Stimulated activated CD8-positive, alpha-beta memory T cell treated with anti-CD3 and anti-CD28 coated beads, Interleukin-7, amount 100 ng/mL, for 24 hours (primary cell): ENCODE results near the gene TUBA8.
"Not testable (repeated sequence)": the region's sequence is repeated elsewhere in the genome, so short reads cannot be mapped to it uniquely, and the experiment has no call there.

Experiments used
- DNase-seq: peaks from one replicate; pipeline ENCODE4 v3.0.0-alpha.2; 2020; ENCODE audit warnings: low read depth

The TUBA8 gene

DNA sequence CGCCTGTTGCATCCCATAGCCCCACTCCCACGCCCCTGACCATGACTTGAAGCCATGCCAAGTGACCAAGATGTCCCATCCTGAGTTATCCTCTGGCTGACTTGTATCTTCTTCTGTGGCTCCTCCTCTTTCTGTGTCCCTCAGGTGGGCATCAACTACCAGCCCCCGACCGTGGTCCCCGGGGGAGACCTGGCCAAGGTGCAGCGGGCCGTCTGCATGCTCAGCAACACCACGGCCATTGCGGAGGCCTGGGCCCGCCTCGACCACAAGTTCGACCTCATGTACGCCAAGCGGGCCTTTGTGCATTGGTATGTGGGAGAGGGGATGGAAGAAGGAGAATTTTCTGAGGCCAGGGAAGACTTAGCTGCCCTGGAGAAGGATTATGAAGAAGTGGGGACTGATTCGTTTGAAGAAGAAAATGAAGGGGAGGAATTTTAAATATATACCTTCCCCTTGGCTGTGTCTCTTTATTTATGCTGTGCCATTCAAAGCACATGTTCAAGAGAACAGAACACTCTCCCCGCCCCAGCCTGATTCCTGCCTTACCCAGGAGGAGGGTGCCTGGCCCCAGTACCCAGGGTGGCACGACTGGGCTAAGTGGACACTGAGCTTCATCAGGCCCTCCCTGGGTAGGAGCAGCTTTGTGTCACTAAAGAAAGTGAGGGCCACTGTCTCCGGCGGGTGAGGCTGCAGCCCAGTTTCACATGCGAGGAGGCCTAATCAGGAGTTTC, 20.3 kb downstream of the TUBA8 start:
- DNase-seq = no peak

DNA sequence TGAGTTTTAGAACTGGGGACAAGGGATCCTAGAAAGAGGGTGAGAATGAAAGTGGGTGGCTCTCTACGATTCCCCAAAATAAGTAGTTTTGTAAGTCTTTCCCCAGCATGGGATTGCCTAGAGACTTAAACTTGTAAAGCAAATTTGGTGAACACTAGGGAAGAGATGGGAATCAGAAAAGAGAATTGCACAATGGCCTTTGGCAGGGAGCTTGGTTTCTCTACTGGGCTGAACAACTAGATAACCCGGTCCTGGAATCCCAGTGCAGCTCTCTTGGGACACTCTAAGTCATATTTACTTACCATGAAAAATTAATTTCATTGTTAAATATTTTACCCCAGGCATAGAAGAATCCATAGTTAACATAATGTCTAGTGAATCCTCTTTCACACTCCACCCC, 22.8 kb downstream of the TUBA8 start:
- no peak for DNase-seq

DNA sequence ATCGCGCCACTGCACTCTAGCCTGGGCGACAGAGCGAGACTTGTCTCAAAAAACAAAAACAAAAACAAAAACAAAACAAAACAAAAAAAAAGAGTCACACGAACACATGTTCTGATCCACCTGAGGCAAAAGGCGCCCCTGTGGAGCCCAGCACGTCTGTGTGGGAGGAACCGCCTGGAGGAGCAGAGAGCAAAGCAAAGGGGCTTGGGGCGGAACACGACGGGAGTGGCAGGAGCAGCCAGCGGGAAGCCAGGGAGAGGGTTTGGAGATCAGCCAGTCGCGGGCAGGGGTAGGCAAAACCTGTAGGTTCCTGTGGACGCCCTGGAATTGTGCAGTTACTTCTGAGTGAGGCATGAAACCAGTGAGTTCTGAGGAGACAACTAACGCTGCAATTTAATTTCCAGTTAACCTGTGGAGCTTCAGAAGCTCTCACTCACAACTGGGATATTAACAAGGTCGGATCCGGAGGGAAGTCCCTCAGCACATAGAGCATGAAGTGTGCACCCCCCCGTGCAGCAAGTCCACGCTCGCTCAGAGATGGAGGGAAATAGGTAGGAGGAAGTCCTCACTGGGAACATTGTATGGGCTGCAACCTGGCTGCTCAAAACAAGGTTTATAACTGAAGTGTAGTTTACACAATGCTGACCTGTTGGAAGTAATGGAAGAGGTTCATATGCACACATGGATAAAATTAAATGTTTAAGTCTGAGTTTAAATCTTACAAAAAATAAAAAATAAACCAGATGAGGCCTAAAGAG, 26.1 kb downstream of the TUBA8 start:
- DNase-seq = no peak

DNA sequence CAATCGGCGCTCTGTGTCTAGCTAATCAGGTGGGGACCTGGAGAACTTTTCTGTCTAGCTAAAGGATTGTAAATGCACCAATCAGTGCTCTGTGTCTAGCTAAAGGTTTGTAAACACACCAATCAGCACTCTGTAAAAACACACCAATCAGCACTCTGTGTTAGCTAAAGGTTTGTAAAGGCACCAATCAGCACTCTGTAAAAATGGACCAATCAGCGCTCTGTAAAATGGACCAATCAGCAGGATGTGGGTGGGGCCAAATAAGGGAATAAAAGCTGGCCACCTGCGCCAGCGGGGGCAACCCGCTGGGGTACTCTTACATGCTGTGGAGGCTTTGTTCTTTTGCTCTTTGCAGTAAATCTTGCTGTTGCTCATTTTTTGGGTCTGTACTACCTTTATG, 30.4 kb downstream of the TUBA8 start:
- DNase-seq = not testable (repeated sequence)

DNA sequence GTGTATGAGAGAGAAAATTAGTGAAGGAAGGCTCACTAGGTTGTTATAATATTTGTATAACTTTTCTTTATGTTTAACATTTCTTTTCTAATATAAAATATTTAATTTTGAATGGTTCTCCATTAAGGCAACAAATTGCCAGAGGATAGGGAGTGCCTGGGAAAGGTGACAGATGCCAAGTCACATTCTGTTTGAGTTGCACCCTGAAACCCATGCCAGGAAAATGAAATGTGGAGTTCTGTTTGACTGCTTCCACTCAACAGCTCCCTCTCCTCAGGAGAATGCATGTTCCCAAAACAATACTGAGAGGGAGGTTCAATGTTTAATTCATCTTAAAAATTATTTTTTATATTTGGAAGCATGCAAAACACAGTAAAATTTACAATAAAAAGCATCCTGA, 33.5 kb downstream of the TUBA8 start:
- no peak for DNase-seq

DNA sequence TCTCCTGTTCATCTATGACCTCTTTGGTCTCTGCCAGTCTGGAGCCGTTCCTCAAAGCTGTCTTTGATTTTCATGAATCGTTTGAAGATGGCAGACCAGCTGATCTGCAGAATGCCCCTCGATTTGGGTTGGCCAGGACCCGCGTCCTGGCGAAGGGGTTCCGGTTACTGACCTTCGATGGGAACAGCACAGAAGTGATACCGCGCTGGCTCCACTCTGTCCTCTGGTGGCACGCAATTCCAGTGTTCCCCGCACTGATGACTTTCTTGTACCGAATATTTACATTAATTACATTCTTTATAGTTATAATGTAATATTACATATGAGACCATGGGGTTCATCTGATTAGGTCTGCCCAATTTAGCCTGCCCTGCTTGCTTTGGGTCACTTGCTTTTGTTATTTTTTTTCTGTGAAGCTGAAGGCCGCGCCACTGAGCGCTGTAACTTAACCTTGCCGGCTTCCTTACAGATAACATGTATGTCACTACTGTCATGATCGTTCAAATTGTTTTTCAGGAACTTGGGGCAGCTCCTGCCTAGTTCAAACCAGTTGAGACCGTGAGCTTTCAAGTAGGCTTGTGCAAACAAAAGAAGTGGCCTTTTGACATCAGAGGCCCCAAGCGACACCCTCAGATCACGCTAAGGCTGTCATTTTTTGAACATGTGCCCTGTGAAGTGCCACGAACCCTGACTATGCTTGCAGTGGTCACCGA, 35.2 kb downstream of the TUBA8 start:
- DNase-seq = no peak

DNA sequence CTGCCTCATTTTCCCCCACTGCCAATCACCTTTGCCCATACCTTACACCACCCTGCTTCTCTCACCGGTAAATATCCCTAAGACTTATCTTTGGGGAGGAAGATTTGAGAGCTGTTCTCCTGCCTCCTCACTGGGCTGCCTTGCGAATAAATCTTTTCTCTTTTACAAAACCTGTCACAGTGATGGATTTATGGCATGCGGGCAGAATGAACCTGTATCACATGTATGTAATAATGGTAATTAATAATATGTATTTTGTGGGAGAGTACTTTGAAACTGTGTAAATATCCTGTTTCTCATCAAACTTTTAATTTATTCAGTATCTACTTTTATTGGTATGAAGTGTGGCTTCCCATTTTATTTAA, 35.8 kb downstream of the TUBA8 start:
- no peak for DNase-seq

DNA sequence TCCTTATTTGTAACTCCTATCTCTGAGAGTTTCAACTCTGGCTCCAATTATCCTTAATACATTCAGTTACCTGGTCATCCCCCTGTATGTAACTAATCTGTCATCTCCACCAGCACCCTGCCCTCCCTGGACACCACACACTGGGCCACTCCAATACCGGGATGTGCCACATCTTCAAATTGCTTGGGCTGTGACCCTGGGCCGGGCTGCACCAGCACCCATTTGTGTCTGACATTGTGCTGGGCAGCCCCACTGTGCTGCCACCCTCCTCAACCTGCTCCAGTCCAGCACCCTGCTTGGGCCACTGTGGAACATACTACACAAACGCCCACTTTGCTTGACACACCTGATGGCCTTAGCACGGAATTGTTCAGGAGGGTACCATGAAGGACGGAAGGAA, 37.2 kb downstream of the TUBA8 start:
- DNase-seq = no peak

DNA sequence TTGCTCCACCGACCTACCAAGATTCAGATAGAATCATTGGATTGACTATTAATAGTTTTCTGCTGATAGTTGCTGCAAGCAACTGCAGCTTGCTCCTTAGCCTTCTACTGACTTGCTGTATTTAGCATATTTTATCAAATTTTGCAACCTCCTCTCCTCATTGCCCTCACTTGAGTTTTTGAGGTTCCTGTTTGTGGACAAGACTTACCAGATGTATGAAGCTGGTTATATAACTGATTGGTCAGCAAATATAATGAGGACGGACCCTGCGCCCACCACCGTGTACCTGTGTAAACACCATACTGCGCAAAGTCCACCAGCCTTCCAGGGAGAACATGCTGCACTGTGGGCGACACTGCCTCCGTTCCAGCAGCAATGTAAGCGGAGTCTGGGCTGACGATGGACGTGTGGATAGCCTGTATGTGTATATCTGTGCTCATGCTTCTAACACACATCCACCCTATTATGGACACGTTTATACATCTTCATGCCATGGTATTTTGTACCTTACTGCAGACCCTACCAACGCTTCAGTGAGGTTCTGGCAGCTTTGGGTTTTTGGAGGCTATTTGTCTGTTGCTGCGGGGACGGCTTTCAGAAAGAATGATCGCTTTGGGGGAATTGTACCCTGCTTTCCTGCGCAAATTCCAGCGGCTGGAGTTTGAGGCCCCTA, 37.8 kb downstream of the TUBA8 start:
- no peak for DNase-seq

DNA sequence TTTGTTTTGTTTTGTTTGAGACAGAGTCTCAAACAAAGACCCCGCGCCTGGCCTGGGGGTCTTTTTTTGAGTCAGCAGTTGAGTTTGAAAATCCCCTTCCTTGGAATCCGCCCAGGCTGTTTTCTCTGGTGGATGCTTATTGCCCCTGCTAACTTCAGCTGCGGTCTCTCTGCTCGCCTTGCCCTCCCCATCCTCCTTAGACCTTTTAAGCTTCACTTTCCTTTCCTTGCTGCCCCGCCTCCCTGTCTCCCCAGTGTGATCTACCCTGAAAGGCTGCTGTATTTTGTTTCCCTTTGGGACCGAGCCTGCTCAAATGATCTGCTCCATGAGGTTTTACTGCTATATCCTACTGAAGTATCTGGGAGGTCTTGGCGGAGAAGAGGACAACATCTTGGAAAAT, 41.9 kb downstream of the TUBA8 start:
- DNase-seq = no peak

DNA sequence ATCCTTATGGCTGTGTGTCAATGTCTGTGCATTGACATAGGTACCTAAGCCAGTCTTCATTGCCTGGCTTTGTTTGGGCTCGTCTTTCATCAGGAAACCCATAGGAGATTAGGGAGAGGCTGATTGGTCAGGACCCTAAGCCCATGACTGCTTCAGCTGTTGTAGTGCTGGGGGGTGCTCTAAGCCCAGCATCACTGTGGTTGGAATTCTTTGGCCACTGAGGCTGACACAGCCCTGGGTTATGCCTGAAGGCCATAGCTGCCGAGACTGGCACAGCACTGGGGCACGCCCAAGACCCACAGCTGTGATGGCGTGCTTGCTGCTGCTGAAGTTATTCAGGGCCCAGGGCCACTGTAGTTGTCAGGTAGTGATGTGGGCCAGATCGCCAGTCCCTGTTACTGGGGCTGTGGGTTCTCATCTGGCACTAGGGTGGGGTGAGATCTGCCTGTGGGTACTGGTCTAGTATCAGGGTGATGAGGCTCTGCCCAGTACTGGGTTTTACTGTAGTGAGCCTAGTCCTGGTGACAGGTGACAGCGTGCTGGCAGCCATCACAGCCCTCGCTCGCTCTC, 44.3 kb downstream of the TUBA8 start:
- no peak for DNase-seq

DNA sequence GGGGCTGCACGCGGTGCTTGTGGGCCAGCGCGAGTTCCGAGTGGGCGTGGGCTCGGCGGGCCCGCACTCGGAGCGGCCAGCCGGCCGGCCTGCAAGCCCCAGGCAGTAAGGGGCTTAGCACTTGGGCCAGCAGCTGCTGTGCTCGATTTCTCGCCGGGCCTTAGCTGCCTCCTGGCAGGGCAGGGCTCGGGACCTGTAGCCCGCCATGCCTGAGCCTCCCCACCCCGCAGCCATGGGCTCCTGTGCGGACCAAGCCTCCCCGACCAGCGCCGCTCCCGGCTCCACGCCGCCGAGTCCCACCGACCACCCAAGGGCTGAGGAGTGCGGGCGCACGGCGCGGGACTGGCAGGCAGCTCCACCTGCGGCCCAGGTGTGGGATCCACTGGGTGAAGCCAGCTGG, 44.9 kb downstream of the TUBA8 start:
- DNase-seq = not testable (repeated sequence)

DNA sequence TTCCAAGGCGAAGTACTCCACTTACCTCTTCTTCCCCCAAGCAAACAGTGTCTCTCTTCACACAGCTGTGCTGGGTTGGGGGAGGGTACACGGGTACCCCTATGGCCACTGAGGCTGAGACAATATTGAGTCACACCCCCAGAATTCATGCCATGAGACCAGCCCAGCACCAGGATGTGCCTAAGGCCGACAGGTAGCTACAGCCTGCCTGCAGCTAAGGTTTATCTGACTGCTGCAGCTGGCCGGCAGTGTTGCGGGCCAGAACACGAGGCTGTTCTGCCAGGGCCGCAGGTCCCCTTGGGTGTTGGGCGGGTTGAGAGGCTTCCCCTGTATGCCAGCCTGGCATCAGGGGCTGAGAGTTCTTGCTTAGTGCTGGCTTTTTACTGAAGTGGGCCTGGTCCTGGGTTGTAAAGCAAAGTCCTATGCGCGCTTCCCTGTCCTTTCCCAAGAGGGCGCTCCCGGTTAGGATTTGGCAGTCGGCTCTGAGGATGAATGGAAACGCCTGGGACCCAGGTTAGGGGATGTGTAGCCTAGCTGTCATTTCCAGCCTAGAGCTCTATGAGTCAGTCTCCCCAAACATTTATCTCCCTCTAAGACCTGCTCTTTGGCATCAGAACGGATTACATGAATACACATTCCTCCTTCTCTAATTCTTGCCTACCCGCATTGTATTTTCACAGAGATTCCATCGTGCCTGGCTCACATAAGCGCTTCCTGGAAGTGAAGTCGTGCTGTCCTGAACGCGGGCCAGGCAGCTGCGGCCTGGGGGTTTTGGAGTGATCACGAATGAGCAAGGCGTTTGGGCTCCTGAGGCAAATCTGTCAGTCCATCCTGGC, 46.5 kb downstream of the TUBA8 start:
- no peak for DNase-seq

DNA sequence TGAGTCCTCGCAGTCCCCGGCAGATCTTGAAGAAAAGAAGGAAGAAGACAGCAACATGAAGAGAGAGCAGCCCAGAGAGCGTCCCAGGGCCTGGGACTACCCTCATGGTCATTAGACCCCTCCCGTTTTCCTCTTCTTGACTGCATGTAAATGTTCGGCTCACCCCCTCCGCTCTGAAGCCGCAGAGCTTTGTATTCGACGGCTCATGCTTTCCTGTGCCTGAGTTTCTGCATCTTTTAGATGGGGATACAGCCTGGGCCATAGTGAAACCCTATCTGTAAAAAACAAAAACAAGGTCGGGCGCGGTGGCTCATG, 47.1 kb downstream of the TUBA8 start:
- DNase-seq = no peak

DNA sequence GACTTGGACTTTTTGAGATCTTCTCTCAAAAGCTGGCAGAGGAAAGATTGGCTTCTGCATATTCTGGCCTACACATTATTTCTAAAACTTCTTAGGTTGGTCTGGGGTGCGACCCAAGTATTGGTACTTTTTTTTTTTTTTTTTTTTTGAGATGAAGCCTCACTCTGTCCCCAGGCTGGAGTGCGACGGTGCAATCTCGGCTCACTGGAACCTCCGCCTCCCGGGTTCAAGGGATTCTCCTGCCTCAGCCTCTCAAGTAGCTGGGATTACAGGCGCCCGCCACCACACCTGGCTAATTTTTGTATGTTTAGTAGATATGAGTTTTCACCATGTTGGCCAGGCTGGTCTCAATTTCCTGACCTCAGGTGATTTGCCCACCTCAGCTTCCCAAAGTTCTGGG, 50.0 kb downstream of the TUBA8 start:
- DNase-seq = not testable (repeated sequence)

DNA sequence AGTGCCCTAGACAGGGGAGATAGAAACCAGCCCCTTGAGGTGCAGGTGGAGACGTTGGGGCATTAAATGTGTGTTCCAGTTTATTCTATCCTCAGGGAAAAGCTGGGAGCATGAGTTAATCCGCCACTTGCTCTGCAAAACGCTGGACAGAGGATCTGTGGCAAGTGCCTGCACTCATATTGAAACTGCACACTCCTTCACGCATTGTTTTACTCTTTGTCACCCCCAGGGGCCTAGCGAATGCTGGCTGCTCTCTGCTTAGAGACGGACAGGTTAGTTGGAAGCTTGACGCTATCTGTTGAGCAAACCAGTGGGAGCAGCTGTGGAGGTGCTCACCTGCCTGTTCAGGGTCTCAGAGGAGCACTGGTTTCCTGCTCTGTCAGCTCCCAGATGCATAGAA, 53.2 kb downstream of the TUBA8 start:
- DNase-seq = not testable (repeated sequence)

DNA sequence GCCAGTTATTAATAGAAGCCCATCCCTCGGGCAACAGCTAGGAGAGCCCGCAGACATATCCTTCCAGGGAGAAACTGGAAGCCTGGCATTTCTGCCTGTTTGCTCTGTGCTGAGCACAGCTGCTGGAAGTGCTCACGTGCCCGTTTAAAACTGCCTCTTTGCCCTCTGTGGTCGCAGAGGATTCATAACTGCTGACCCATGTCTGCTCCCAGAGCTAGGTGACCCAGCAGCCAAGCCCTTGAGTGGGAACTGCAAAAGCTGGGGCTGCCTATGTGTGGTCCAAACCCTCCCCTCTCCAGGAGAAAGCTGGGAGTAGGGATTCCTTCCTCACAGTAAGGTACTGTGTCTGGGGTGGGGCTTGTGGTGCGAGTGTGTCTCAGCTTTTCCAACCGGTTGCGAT, 54.0 kb downstream of the TUBA8 start:
- not testable (repeated sequence) for DNase-seq

DNA sequence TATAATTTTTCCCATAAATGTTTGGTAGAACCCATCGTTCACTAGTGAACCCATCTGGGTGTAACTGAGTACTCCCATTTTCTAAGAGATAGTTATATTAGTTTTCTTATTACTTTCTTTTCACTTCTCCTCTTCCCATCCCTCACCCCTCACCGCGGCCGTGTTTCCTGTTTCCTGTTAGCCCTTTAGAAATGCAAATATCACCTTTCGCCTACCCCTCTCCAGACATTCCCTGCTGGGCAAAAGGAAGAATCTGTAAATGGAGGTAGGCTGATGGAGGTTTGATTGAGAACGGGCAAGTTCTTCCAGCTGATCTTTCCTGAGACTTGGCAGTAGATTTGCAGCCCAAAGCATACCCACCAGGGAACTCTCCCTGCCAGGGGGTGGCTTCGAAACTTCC, 54.7 kb downstream of the TUBA8 start:
- DNase-seq = not testable (repeated sequence)

DNA sequence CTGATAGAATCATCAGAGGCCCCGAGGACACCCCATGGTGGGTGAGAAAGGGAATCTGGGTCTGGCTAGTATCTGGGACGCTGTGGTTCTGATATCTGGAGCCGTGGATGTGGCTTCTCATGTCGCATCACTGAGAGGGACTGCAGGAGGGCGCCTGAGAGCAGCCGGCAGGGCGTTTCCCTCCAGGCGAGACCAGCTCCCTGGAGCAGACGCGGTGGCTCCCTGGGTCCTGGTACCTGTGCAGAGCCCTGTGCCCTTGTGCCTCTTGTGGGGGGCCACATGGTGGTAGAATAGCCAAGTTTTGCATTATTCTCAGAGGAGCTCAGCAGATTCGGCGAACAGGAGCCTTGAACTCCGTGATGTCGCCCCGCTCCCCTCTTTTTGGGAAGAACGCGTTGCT, 59.7 kb downstream of the TUBA8 start:
- not testable (repeated sequence) for DNase-seq

DNA sequence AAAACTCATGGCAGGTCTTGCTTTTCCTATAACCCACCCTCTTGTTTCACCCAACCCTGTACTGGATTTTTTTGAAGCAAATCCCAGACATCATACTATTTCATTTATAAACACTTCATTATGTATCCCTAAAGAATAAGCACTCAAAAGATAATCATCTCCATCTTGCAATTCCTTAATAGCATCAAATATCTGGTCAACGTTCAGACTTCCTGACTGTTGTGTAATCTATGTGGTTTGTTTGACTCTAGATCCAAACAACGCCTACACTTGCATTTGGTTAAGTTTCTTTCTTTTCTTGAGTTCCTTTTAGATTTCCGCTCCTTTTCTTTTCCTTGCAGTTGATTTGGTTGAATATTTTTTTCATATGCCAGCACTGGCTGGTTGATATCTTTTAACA, 61.6 kb downstream of the TUBA8 start:
- not testable (repeated sequence) for DNase-seq

DNA sequence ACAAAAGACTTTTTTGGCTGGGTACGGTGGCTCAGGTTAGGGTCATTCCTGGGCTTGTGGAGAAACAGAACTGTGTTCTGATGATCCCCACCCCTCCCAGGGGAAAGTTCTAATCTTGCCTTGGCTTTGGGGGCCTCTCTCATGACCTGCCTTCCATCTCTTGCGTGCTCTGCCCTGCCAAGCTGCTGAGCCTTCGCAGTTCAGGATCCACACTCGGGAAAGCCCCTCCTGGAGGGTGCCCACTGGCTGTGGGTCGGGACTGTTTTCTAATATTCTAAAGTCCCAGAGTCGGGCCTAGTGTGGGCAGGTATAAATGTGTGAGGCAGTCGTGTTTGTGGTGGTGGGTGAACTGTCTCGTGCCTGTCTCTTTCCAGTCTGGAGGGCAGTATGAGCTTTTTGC, 62.2 kb downstream of the TUBA8 start:
- DNase-seq = not testable (repeated sequence)
